DOHH2 (cell line): ENCODE measurements around the gene MCUB.

ENCODE experiments used
- H3F3A ChIP-seq: fragments of 200-600 bp; sonication (generic), shearing (Covaris generic); 2 replicates; pipeline ENCODE4 v1.6.0; 2016; ENCODE audit warnings: antibody characterized with exemption, mild to moderate bottlenecking; ENCODE audit not compliant: control insufficient read depth, insufficient read depth
- H3K27ac ChIP-seq: fragments of 200-600 bp; sonication (generic); 2 replicates; pipeline ENCODE4 v1.5.1; 2014; ENCODE audit warnings: low read depth, mild to moderate bottlenecking, low read length, moderate library complexity
- H3K27me3 ChIP-seq: fragments of 200-600 bp; sonication (generic); 2 replicates; pipeline ENCODE4 v1.6.1; 2014; ENCODE audit warnings: mild to moderate bottlenecking, low read length, mixed read lengths; ENCODE audit not compliant: control insufficient read depth
- H3K36me3 ChIP-seq: fragments of 200-600 bp; sonication (generic); 2 replicates; pipeline ENCODE4 v1.6.1; 2014; ENCODE audit warnings: mild to moderate bottlenecking, low read length, moderate library complexity, mixed read lengths; ENCODE audit not compliant: control insufficient read depth
- H3K4me1 ChIP-seq: fragments of 200-600 bp; sonication (generic); 2 replicates; pipeline ENCODE4 v1.6.1; 2014; ENCODE audit warnings: mild to moderate bottlenecking, low read length, mixed read lengths; ENCODE audit not compliant: control insufficient read depth
- H3K4me2 ChIP-seq: fragments of 200-600 bp; sonication (generic); 2 replicates; pipeline ENCODE4 v1.6.0; 2014; ENCODE audit warnings: mild to moderate bottlenecking, low read length, moderate library complexity
- H3K4me3 ChIP-seq: fragments of 200-600 bp; sonication (generic); 2 replicates; pipeline ENCODE4 v1.5.1; 2014; ENCODE audit warnings: mild to moderate bottlenecking, low read length, mixed read lengths
- H3K79me2 ChIP-seq: fragments of 200-600 bp; sonication (generic); 2 replicates; pipeline ENCODE4 v1.6.1; 2014; ENCODE audit warnings: mild to moderate bottlenecking, low read length, mixed read lengths; ENCODE audit not compliant: control insufficient read depth
- H3K9me2 ChIP-seq: fragments of 200-600 bp; sonication (generic); replicated peaks from 2 replicates; pipeline ENCODE4 v1.6.1; 2014; ENCODE audit warnings: mild to moderate bottlenecking, low read length, mixed read lengths; ENCODE audit not compliant: control insufficient read depth
- H3K9me3 ChIP-seq: fragments of 200-600 bp; sonication (generic); 2 replicates; pipeline ENCODE4 v1.6.1; 2014; ENCODE audit warnings: antibody characterized with exemption, low read length, mixed read lengths; ENCODE audit not compliant: control insufficient read depth, insufficient read depth
- H4K20me1 ChIP-seq: fragments of 200-600 bp; sonication (generic); 2 replicates; pipeline ENCODE4 v1.6.0; 2014; ENCODE audit warnings: low read depth, mild to moderate bottlenecking, antibody characterized with exemption, low read length, moderate library complexity; ENCODE audit not compliant: control insufficient read depth, insufficient read depth
- EZH2phosphoT487 ChIP-seq: fragments of 200-600 bp; sonication (generic); IDR thresholded peaks from 2 replicates; pipeline ENCODE4 v1.6.1; 2017; ENCODE audit warnings: borderline replicate concordance, mild to moderate bottlenecking, antibody characterized with exemption, low read length, moderate library complexity, mixed read lengths
- TF ChIP-seq, protein P1 (sequence below): fragments of 200-600 bp; sonication (generic); IDR thresholded peaks from one replicate; pipeline ENCODE4 v1.5.1; 2014; ENCODE audit warnings: antibody characterized with exemption, mild to moderate bottlenecking, low read depth, low read length; ENCODE audit not compliant: poor library complexity, severe bottlenecking

The MCUB gene

DNA sequence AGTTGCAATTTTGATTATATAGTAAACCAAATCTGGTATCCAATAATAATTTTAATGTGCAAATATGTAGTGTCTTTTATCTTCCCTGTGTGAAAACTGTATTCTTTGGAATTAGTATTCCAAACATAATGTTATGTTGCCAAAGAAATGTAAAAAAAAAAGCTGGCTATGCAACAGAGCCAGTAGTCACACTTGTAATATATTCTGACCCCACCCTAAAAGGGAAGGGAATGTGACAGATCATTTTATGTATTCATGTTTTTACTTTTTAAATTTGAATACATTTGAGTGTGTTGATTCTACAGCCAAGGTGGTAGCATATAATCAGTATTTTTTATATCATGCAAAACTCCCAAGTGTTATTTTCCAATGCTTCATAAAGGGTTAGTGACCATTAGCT, 27.9 kb upstream of the MCUB start:
- H3K4me3 ChIP-seq: no peak overlapping the region
- no peaks in the 10 kb centered on the region for H3K79me2 ChIP-seq
- peaks cover 66% of the 10 kb centered on the region for H3K36me3 ChIP-seq
- no peaks in the 10 kb centered on the region for H3K9me3 ChIP-seq
- H3K4me2 ChIP-seq: no peak overlapping the region
- H4K20me1 ChIP-seq: no peaks in the 10 kb centered on the region
- H3F3A ChIP-seq: no peaks in the 10 kb centered on the region; the same call in 1 of the 2 replicates
- no peak overlapping the region for H3K27ac ChIP-seq
- H3K4me1 ChIP-seq: no peaks in the 10 kb centered on the region
- H3K9me2 ChIP-seq: no peaks in the 10 kb centered on the region
- H3K27me3 ChIP-seq: no peaks in the 10 kb centered on the region
- TF ChIP-seq, protein P1, sequence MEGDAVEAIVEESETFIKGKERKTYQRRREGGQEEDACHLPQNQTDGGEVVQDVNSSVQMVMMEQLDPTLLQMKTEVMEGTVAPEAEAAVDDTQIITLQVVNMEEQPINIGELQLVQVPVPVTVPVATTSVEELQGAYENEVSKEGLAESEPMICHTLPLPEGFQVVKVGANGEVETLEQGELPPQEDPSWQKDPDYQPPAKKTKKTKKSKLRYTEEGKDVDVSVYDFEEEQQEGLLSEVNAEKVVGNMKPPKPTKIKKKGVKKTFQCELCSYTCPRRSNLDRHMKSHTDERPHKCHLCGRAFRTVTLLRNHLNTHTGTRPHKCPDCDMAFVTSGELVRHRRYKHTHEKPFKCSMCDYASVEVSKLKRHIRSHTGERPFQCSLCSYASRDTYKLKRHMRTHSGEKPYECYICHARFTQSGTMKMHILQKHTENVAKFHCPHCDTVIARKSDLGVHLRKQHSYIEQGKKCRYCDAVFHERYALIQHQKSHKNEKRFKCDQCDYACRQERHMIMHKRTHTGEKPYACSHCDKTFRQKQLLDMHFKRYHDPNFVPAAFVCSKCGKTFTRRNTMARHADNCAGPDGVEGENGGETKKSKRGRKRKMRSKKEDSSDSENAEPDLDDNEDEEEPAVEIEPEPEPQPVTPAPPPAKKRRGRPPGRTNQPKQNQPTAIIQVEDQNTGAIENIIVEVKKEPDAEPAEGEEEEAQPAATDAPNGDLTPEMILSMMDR: no peak
- TF ChIP-seq EZH2phosphoT487: no peak

DNA sequence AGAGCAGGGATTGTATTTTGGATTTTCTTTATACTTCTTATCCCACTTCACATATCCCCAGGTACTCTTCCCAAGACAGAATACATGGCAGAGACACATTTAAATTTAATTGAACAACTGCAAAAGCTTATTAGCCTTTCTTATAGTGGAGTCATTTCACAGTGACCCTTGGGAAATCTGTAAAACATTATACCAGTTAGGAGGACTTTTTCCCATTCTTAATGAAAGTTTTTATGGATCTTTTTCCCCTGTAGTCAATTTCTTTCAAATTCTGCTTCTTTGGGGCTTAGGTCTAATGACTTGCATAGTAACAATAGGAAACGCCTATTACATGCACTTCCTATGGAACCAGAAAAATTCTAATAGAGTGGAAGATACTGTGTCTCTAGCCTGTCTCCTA, 14.6 kb upstream of the MCUB start:
- Histone ChIP-seq H3K4me1 (peaks cover 7% of the 10 kb centered on the region), H3K27ac (no peak overlapping the region), H3K79me2 (no peaks in the 10 kb centered on the region), H3K4me3 (no peak overlapping the region), H3K9me3 (no peaks in the 10 kb centered on the region), H3K9me2 (no peaks in the 10 kb centered on the region), H3K27me3 (no peaks in the 10 kb centered on the region), H4K20me1 (no peaks in the 10 kb centered on the region), H3F3A (no peaks in the 10 kb centered on the region), H3K36me3 (peaks cover 7% of the 10 kb centered on the region; the same call in 1 of the 2 replicates), H3K4me2 (no peak overlapping the region)
- TF ChIP-seq, protein P1: no peak
- no peak for TF ChIP-seq EZH2phosphoT487

DNA sequence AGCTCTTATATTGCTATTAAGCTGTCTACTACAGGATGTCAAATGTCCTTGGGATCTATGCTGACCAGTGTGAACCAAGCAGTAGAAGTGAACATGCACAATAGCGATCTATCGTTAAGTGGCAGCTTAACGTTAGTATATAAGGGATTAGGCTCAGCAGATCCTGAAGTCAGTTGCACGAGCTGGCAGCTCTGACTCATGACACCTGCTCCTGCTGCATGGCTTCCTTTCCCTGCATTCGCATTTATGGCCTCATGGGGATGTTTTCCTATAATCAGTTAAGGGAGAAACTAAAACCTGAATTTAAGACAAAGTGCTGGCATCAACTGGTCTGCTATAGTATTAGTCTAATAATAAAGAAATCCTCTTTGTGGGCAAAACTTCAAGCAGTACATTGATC, 12.7 kb upstream of the MCUB start:
- Histone ChIP-seq H3K4me1 (peaks cover 14% of the 10 kb centered on the region), H3K9me3 (no peaks in the 10 kb centered on the region), H4K20me1 (no peaks in the 10 kb centered on the region), H3K36me3 (no peaks in the 10 kb centered on the region), H3K9me2 (no peaks in the 10 kb centered on the region), H3K27ac (no peak overlapping the region), H3K27me3 (no peaks in the 10 kb centered on the region), H3K4me3 (no peak overlapping the region), H3F3A (no peaks in the 10 kb centered on the region), H3K4me2 (no peak overlapping the region), H3K79me2 (no peaks in the 10 kb centered on the region)
- TF ChIP-seq EZH2phosphoT487: no peak
- TF ChIP-seq, protein P1: no peak

DNA sequence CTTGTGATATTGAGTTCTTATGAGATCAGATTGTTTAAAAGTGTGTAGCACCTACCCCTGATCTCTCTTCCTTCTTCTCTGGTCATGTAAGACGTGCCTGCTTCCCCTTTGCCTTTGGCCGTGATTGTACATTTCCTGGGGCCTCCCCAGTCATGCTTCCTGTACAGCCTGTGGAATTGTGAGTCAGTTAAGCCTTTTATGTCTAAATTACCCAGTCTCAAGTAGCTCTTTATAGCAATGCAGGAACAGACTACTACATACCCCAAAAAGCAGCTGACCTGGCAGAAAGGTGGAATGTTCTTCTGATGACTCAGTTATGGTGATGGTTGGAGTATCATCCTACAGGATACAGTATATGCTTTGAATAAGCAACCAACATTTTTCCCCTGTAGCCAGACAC, 11.4 kb upstream of the MCUB start:
- H3K27me3 ChIP-seq: no peaks in the 10 kb centered on the region
- no peak overlapping the region for H3K27ac ChIP-seq
- H3K4me2 ChIP-seq: no peak overlapping the region
- no peaks in the 10 kb centered on the region for H3F3A ChIP-seq
- H3K4me3 ChIP-seq: no peak overlapping the region
- no peaks in the 10 kb centered on the region for H3K9me3 ChIP-seq
- no peaks in the 10 kb centered on the region for H3K36me3 ChIP-seq
- peaks cover 14% of the 10 kb centered on the region for H3K4me1 ChIP-seq
- H4K20me1 ChIP-seq: no peaks in the 10 kb centered on the region
- no peaks in the 10 kb centered on the region for H3K79me2 ChIP-seq
- H3K9me2 ChIP-seq: no peaks in the 10 kb centered on the region
- TF ChIP-seq EZH2phosphoT487: no peak
- TF ChIP-seq, protein P1: no peak
